Effector memory CD8-positive, alpha-beta T cell (primary cell): ENCODE results near the gene PNMA6A.
"Not testable (repeated sequence)": the region's sequence is repeated elsewhere in the genome, so short reads cannot be mapped to it uniquely, and the experiment has no call there.

Source experiments
- ATAC-seq: fragments of 150-1000 bp; cut with Tn5 transposase; replicated peaks from 2 replicates; pipeline ENCODE4 v1.10.0; 2021; ENCODE audit warnings: mild to moderate bottlenecking, moderate library complexity
- DNase-seq, 3 experiments: peaks; one replicate each; pipeline ENCODE4 v3.0.0; 2021
- H3K27ac Mint-ChIP-seq, 2 donors: one replicate each; pipeline ENCODE4 v1.8.0; 2022; ENCODE audit warnings: mild to moderate bottlenecking in 2 of 2, mixed read lengths in 2 of 2, moderate library complexity in 2 of 2
- H3K27me3 Mint-ChIP-seq, 2 donors: one replicate each; pipeline ENCODE4 v1.8.0; 2022; ENCODE audit warnings: mixed read lengths in 2 of 2
- H3K36me3 Mint-ChIP-seq: one replicate; pipeline ENCODE4 v1.8.0; 2022; ENCODE audit warnings: mild to moderate bottlenecking, moderate library complexity, mixed read lengths; ENCODE audit not compliant: insufficient read depth
- H3K4me1 Mint-ChIP-seq, 2 donors: one replicate each; pipeline ENCODE4 v1.8.0; 2022; ENCODE audit warnings: low read depth in 2 of 2, mixed read lengths in 2 of 2
- H3K4me3 Mint-ChIP-seq, 2 donors: one replicate each; pipeline ENCODE4 v1.8.0; 2022; ENCODE audit warnings: mild to moderate bottlenecking in 2 of 2, mixed read lengths in 2 of 2, moderate library complexity in 2 of 2
- H3K9me3 Mint-ChIP-seq, 2 donors: one replicate each; pipeline ENCODE4 v1.8.0; 2022; ENCODE audit warnings: mixed read lengths in 2 of 2
- total RNA-seq, 9 experiments: gene quantifications; one replicate each; lab custom pipeline; 2026; lab: John Stamatoyannopoulos, UW

The PNMA6A gene
- total RNA-seq, result 0 to 0.53 (median 0.18) reads per million in 9 experiments

- H3K27me3 Mint-ChIP-seq, H3K36me3 Mint-ChIP-seq, DNase-seq, H3K9me3 Mint-ChIP-seq, H3K4me3 Mint-ChIP-seq, H3K4me1 Mint-ChIP-seq, H3K27ac Mint-ChIP-seq: not testable (repeated sequence)
- ATAC-seq, result peak; percentile 62
Observed at GRCh38 chrX:153071909-153072583, at the start of gene PNMA6A. Gene PNMA6A (plus strand): TSS chrX:153072454. CDS start chrX:153073063, 609 bp downstream.

- not testable (repeated sequence) for H3K4me1 Mint-ChIP-seq, H3K27me3 Mint-ChIP-seq, H3K4me3 Mint-ChIP-seq, H3K27ac Mint-ChIP-seq, H3K36me3 Mint-ChIP-seq, ATAC-seq, H3K9me3 Mint-ChIP-seq, DNase-seq
Observed at GRCh38 chrX:153026501-153026900, 45.8 kb upstream of the PNMA6A start.

GRCh38 chrX:153028487-153028886 lies 43.8 kb upstream of the PNMA6A start:
- peak overlapping the region in 1 of 2 donors; percentile 38 for H3K27ac Mint-ChIP-seq
- not testable (repeated sequence) for H3K4me1 Mint-ChIP-seq, H3K9me3 Mint-ChIP-seq, H3K36me3 Mint-ChIP-seq, H3K27me3 Mint-ChIP-seq, ATAC-seq
- H3K4me3 Mint-ChIP-seq, result peak overlapping the region in 1 of 2 donors; percentile 39
- DNase-seq, result peak in 1 of 3 experiments; percentile 11

GRCh38 chrX:153029162-153029561 lies 43.1 kb upstream of the PNMA6A start:
- DNase-seq, result no peak
- Mint-ChIP-seq H3K27me3 (no peaks in the 10 kb centered on the region), H3K27ac (peak overlapping the region in 1 of 2 donors; percentile 38), H3K9me3 (no peaks in the 10 kb centered on the region), H3K4me3 (peak overlapping the region in 1 of 2 donors; percentile 39), H3K36me3 (no peaks in the 10 kb centered on the region), H3K4me1 (peaks cover 3 to 7% of the 10 kb centered on the region in 2 donors)
- no peak for ATAC-seq

GRCh38 chrX:153029875-153030274 lies 42.4 kb upstream of the PNMA6A start:
- Mint-ChIP-seq H3K36me3 (no peaks in the 10 kb centered on the region), H3K9me3 (no peaks in the 10 kb centered on the region), H3K27me3 (no peaks in the 10 kb centered on the region), H3K4me3 (no peak overlapping the region), H3K27ac (no peak overlapping the region), H3K4me1 (peaks cover 3 to 7% of the 10 kb centered on the region in 2 donors)
- DNase-seq (no peak), ATAC-seq (no peak)

GRCh38 chrX:153030801-153031200 lies 41.5 kb upstream of the PNMA6A start:
- no peak overlapping the region for H3K27ac Mint-ChIP-seq
- DNase-seq (no peak), ATAC-seq (no peak)
- no peaks in the 10 kb centered on the region for H3K36me3 Mint-ChIP-seq
- H3K4me3 Mint-ChIP-seq, result no peak overlapping the region
- H3K27me3 Mint-ChIP-seq, result no peaks in the 10 kb centered on the region
- H3K9me3 Mint-ChIP-seq, result no peaks in the 10 kb centered on the region
- peaks cover 3 to 7% of the 10 kb centered on the region in 2 donors for H3K4me1 Mint-ChIP-seq

- H3K9me3 Mint-ChIP-seq, result no peaks in the 10 kb centered on the region
- no peaks in the 10 kb centered on the region for H3K36me3 Mint-ChIP-seq
- peak overlapping the region; percentile 74 to 77 for H3K4me3 Mint-ChIP-seq
- ATAC-seq (peak; percentile 76), DNase-seq (peak; percentile 55 to 59 (median 57))
- peaks cover 3 to 7% of the 10 kb centered on the region in 2 donors for H3K4me1 Mint-ChIP-seq
- H3K27me3 Mint-ChIP-seq, result no peaks in the 10 kb centered on the region
- peak overlapping the region; percentile 78 to 80 for H3K27ac Mint-ChIP-seq
Observed at GRCh38 chrX:153032397-153033118, 39.7 kb upstream of the PNMA6A start.

- Mint-ChIP-seq H3K27ac (no peak overlapping the region), H3K4me3 (no peak overlapping the region), H3K4me1 (no peaks in the 10 kb centered on the region), H3K27me3 (no peaks in the 10 kb centered on the region), H3K9me3 (no peaks in the 10 kb centered on the region), H3K36me3 (no peaks in the 10 kb centered on the region)
- DNase-seq (no peak), ATAC-seq (no peak)
Observed at GRCh38 chrX:153049093-153049492, 23.2 kb upstream of the PNMA6A start.

GRCh38 chrX:153052534-153052933 lies 19.7 kb upstream of the PNMA6A start:
- ATAC-seq, result no peak
- H3K27ac Mint-ChIP-seq, result no peak overlapping the region
- DNase-seq, result no peak
- no peaks in the 10 kb centered on the region for H3K9me3 Mint-ChIP-seq
- H3K4me3 Mint-ChIP-seq, result no peak overlapping the region
- peaks cover 3% of the 10 kb centered on the region for H3K36me3 Mint-ChIP-seq
- peaks cover 0 to 6% of the 10 kb centered on the region in 2 donors for H3K27me3 Mint-ChIP-seq
- no peaks in the 10 kb centered on the region for H3K4me1 Mint-ChIP-seq

- Mint-ChIP-seq H3K36me3 (peaks cover 3% of the 10 kb centered on the region), H3K4me1 (no peaks in the 10 kb centered on the region), H3K27ac (no peak within 1 kb of the TSS), H3K27me3 (peaks cover 0 to 6% of the 10 kb centered on the region in 2 donors), H3K4me3 (peak within 1 kb of the TSS; percentile 10 to 37), H3K9me3 (no peaks in the 10 kb centered on the region)
- DNase-seq, result no peak
- ATAC-seq, result no peak
Observed at GRCh38 chrX:153055871-153056749, 16.1 kb upstream of the PNMA6A start, which contains the start of gene PNMA3. Gene PNMA3 (plus strand): TSS chrX:153056470. CDS start chrX:153057056, 586 bp downstream.

- Mint-ChIP-seq H3K4me3 (peak overlapping the region in 1 of 2 donors; percentile 10), H3K4me1 (no peaks in the 10 kb centered on the region), H3K36me3 (peaks cover 3% of the 10 kb centered on the region), H3K27me3 (peaks cover 0 to 6% of the 10 kb centered on the region in 2 donors), H3K27ac (no peak overlapping the region), H3K9me3 (no peaks in the 10 kb centered on the region)
- no peak for DNase-seq
- ATAC-seq, result no peak
Observed at GRCh38 chrX:153057281-153057680, 15.0 kb upstream of the PNMA6A start.

- Mint-ChIP-seq H3K27me3 (peaks cover 0 to 6% of the 10 kb centered on the region in 2 donors), H3K4me3 (no peak overlapping the region), H3K36me3 (peaks cover 3% of the 10 kb centered on the region), H3K27ac (no peak overlapping the region), H3K9me3 (no peaks in the 10 kb centered on the region), H3K4me1 (no peaks in the 10 kb centered on the region)
- DNase-seq, result no peak
- ATAC-seq, result no peak
Observed at GRCh38 chrX:153059191-153060094, 12.8 kb upstream of the PNMA6A start.
